Measurements from ENCODE around the gene EIF2AK3. TPM values are rescaled to one million over a fixed set of nuclear protein-coding genes. Genes with fewer than 3 reads are reported as not detected.

The EIF2AK3 gene
- total and polyA plus RNA-seq, 10 of the 15 experiments (the other 5 are each of a cell fraction or from before 2014, with no cell fraction given): 5.0 to 44.7 (median 22.4) TPM

DNA sequence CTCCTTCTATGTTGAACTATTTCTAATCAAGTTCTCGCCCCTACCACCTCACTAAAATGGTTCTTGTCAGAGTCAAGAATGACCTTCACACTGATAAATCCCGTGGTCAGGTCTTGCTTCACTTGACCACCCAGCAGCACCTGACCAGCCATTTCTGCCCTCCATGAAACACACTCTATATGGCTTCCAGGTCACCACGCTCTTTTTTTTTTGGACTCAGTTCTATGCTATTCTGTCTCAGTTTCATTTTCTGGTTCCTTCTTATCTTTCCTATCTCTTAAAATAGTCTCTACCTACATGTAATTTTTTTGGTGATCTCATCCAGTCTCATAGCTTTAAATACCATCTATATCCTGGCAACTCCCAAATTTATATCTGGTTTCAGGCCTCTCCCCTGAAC, 11.4 kb downstream of the EIF2AK3 start (continued):
- TF ChIP-seq CUX1 (IDR thresholded peaks at IDR 0.05; ENCODE audit: insufficient replicate concordance, low read depth, low read length): no peak
- TF ChIP-seq NRF1 (conservative IDR thresholded peaks at IDR 0.05; ENCODE audit: low read depth, low read length): no peak
- TF ChIP-seq NFYA (IDR thresholded peaks at IDR 0.05; ENCODE audit: borderline replicate concordance, low read depth, low read length): no peak
- no peak for TF ChIP-seq SRF (IDR thresholded peaks at IDR 0.05; ENCODE audit: low read depth in 2 of 2, low read length in 2 of 2)
- TF ChIP-seq, protein P1, sequence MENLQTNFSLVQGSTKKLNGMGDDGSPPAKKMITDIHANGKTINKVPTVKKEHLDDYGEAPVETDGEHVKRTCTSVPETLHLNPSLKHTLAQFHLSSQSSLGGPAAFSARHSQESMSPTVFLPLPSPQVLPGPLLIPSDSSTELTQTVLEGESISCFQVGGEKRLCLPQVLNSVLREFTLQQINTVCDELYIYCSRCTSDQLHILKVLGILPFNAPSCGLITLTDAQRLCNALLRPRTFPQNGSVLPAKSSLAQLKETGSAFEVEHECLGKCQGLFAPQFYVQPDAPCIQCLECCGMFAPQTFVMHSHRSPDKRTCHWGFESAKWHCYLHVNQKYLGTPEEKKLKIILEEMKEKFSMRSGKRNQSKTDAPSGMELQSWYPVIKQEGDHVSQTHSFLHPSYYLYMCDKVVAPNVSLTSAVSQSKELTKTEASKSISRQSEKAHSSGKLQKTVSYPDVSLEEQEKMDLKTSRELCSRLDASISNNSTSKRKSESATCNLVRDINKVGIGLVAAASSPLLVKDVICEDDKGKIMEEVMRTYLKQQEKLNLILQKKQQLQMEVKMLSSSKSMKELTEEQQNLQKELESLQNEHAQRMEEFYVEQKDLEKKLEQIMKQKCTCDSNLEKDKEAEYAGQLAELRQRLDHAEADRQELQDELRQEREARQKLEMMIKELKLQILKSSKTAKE (IDR thresholded peaks at IDR 0.05; ENCODE audit: low read depth, poor library complexity, severe bottlenecking): no peak
- no peak for TF ChIP-seq E4F1 (IDR thresholded peaks at IDR 0.05; ENCODE audit: borderline replicate concordance, partially characterized antibody)
- 0 out of 2 replicates have a peak, but pooled peaks have one; percentile 30 for TF ChIP-seq PAX5 (IDR thresholded peaks at IDR 0.05; ENCODE audit: borderline replicate concordance, low read depth, low read length)
- TF ChIP-seq EP300 (IDR thresholded peaks at IDR 0.05; ENCODE audit: borderline replicate concordance in 1 of 2, control insufficient read depth in 1 of 2, low read depth in 2 of 2, low read length in 2 of 2): 0 out of 4 replicates have a peak, but pooled peaks of 1 of the 2 experiments have one; percentile 49
- TF ChIP-seq, protein P2, sequence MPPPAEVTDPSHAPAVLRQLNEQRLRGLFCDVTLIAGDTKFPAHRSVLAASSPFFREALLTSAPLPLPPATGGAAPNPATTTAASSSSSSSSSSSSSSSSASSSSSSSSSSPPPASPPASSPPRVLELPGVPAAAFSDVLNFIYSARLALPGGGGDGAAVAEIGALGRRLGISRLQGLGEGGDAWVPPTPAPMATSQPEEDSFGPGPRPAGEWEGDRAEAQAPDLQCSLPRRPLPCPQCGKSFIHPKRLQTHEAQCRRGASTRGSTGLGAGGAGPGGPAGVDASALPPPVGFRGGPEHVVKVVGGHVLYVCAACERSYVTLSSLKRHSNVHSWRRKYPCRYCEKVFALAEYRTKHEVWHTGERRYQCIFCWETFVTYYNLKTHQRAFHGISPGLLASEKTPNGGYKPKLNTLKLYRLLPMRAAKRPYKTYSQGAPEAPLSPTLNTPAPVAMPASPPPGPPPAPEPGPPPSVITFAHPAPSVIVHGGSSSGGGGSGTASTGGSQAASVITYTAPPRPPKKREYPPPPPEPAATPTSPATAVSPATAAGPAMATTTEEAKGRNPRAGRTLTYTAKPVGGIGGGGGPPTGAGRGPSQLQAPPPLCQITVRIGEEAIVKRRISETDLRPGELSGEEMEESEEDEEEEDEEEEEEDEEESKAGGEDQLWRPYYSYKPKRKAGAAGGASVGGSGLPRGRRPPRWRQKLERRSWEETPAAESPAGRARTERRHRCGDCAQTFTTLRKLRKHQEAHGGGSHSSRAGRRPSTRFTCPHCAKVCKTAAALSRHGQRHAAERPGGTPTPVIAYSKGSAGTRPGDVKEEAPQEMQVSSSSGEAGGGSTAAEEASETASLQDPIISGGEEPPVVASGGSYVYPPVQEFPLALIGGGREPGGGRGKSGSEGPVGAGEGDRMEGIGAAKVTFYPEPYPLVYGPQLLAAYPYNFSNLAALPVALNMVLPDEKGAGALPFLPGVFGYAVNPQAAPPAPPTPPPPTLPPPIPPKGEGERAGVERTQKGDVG (CRISPR knock-in tag; IDR thresholded peaks at IDR 0.05): no peak
- 0 out of 2 replicates have a peak, but pooled peaks have one; percentile 5 for TF ChIP-seq IRF4 (IDR thresholded peaks at IDR 0.05; ENCODE audit: low read depth, low read length)
- TF ChIP-seq, protein P3, sequence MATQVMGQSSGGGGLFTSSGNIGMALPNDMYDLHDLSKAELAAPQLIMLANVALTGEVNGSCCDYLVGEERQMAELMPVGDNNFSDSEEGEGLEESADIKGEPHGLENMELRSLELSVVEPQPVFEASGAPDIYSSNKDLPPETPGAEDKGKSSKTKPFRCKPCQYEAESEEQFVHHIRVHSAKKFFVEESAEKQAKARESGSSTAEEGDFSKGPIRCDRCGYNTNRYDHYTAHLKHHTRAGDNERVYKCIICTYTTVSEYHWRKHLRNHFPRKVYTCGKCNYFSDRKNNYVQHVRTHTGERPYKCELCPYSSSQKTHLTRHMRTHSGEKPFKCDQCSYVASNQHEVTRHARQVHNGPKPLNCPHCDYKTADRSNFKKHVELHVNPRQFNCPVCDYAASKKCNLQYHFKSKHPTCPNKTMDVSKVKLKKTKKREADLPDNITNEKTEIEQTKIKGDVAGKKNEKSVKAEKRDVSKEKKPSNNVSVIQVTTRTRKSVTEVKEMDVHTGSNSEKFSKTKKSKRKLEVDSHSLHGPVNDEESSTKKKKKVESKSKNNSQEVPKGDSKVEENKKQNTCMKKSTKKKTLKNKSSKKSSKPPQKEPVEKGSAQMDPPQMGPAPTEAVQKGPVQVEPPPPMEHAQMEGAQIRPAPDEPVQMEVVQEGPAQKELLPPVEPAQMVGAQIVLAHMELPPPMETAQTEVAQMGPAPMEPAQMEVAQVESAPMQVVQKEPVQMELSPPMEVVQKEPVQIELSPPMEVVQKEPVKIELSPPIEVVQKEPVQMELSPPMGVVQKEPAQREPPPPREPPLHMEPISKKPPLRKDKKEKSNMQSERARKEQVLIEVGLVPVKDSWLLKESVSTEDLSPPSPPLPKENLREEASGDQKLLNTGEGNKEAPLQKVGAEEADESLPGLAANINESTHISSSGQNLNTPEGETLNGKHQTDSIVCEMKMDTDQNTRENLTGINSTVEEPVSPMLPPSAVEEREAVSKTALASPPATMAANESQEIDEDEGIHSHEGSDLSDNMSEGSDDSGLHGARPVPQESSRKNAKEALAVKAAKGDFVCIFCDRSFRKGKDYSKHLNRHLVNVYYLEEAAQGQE (IDR thresholded peaks at IDR 0.05; ENCODE audit: low read depth, low read length): no peak
